Calu3 (cell line): Measurements from ENCODE around the gene OR10H5. TPM values are rescaled to one million over a fixed set of nuclear protein-coding genes. Genes with fewer than 3 reads are reported as not detected.
"Not testable (repeated sequence)": the region's sequence is repeated elsewhere in the genome, so short reads cannot be mapped to it uniquely, and the experiment has no call there.

Experiments
- BruUV-seq: library from RNA; stranded (reverse); fragments of 400-500 nt; replicated peaks from 2 replicates; lab custom pipeline; 2021; lab: Mats Ljungman, UMichigan
- CTCF ChIA-PET: fragments of 300-600 bp; sonication (Branson Sonifier 250); formaldehyde crosslinking; loops from one replicate; lab custom pipeline; 2022; ENCODE audit warnings: antibody characterized with exemption; lab: Charles Lee
- DNase-seq: peaks from one replicate; pipeline ENCODE4 v3.0.0; 2022
- H3K27ac Mint-ChIP-seq: one replicate; pipeline ENCODE4 v1.8.0; 2022; ENCODE audit warnings: mixed read lengths; ENCODE audit not compliant: unreplicated experiment
- H3K27me3 Mint-ChIP-seq: one replicate; pipeline ENCODE4 v1.8.0; 2022; ENCODE audit warnings: mixed read lengths; ENCODE audit not compliant: unreplicated experiment
- H3K36me3 Mint-ChIP-seq: one replicate; pipeline ENCODE4 v1.8.0; 2022; ENCODE audit warnings: mild to moderate bottlenecking, moderate library complexity, mixed read lengths; ENCODE audit not compliant: insufficient read depth, unreplicated experiment
- H3K4me1 Mint-ChIP-seq: one replicate; pipeline ENCODE4 v1.8.0; 2022; ENCODE audit warnings: mild to moderate bottlenecking, low read depth, mixed read lengths; ENCODE audit not compliant: unreplicated experiment
- H3K4me3 Mint-ChIP-seq: one replicate; pipeline ENCODE4 v1.8.0; 2022; ENCODE audit warnings: mild to moderate bottlenecking, low read depth, moderate library complexity, mixed read lengths; ENCODE audit not compliant: unreplicated experiment
- H3K9me3 Mint-ChIP-seq: one replicate; pipeline ENCODE4 v1.8.0; 2022; ENCODE audit warnings: low read depth, mixed read lengths; ENCODE audit not compliant: unreplicated experiment
- CTCF ChIP-seq: fragments of 200-600 bp; IDR thresholded peaks from one replicate; pipeline ENCODE4 v1.8.0; 2022; ENCODE audit warnings: antibody characterized with exemption; ENCODE audit not compliant: unreplicated experiment
- intact Hi-C: fragments of 100-400 bp; cut with micrococcal nuclease; formaldehyde crosslinking; loops from one replicate; pipeline ENCODE4 v1.10.0; 2022; ENCODE audit not compliant: unreplicated experiment
- total RNA-seq: library from RNA; stranded (reverse); gene quantifications from 2 replicates; pipeline ENCODE4 v1.2.3, GENCODE V29; 2022

The OR10H5 gene
- total RNA-seq, 1 experiment from 2014 or later: not detected

- no peak overlapping the region for H3K27ac Mint-ChIP-seq
- CTCF ChIA-PET: no interaction called here
- no peaks in the 10 kb centered on the region for H3K9me3 Mint-ChIP-seq
- peaks cover 7% of the 10 kb centered on the region for H3K4me1 Mint-ChIP-seq
- no peak overlapping the region for H3K4me3 Mint-ChIP-seq
- H3K27me3 Mint-ChIP-seq: peaks cover 64% of the 10 kb centered on the region
- no TSS peak for BruUV-seq
- peaks cover 3% of the 10 kb centered on the region for H3K36me3 Mint-ChIP-seq
- intact Hi-C loops: no loop called here
- DNase-seq: no peak
- TF ChIP-seq CTCF: no peak
These were observed 29.1 kb upstream of the OR10H5 start for GRCh38 chr19:15758379-15758778.

- peak; percentile 32 for TF ChIP-seq CTCF
- BruUV-seq: no TSS peak
- H3K4me1 Mint-ChIP-seq: peaks cover 7% of the 10 kb centered on the region
- CTCF ChIA-PET: no interaction called here
- peak overlapping the region; percentile 58 for H3K4me3 Mint-ChIP-seq
- peaks cover 3% of the 10 kb centered on the region for H3K36me3 Mint-ChIP-seq
- intact Hi-C loops: loop anchor here (5.0 kb wide), 1 partner anchor 128 kb away; no protein-coding TSS in a partner anchor
- H3K27ac Mint-ChIP-seq: no peak overlapping the region
- H3K9me3 Mint-ChIP-seq: no peaks in the 10 kb centered on the region
- H3K27me3 Mint-ChIP-seq: peaks cover 47% of the 10 kb centered on the region
- DNase-seq: peak; percentile 34
These were observed 27.4 kb upstream of the OR10H5 start for GRCh38 chr19:15759962-15760565.

- Mint-ChIP-seq H3K27ac (no peak overlapping the region), H3K27me3 (peaks cover 66% of the 10 kb centered on the region), H3K36me3 (no peaks in the 10 kb centered on the region), H3K9me3 (no peaks in the 10 kb centered on the region), H3K4me3 (no peak overlapping the region), H3K4me1 (no peaks in the 10 kb centered on the region)
- BruUV-seq: no TSS peak
- no peak for TF ChIP-seq CTCF
- intact Hi-C loops: no loop called here
- CTCF ChIA-PET: no interaction called here
- no peak for DNase-seq
These were observed 17.9 kb upstream of the OR10H5 start for GRCh38 chr19:15769586-15769985.

GRCh38 chr19:15774159-15774558 lies 13.3 kb upstream of the OR10H5 start:
- H3K36me3 Mint-ChIP-seq, CTCF ChIA-PET, H3K4me3 Mint-ChIP-seq, H3K4me1 Mint-ChIP-seq, intact Hi-C loops, H3K9me3 Mint-ChIP-seq, DNase-seq, H3K27ac Mint-ChIP-seq, BruUV-seq: not testable (repeated sequence)
- H3K27me3 Mint-ChIP-seq: peaks cover 62% of the 10 kb centered on the region

GRCh38 chr19:15775249-15775648 lies 12.2 kb upstream of the OR10H5 start:
- H3K4me1 Mint-ChIP-seq: no peaks in the 10 kb centered on the region
- no peak for DNase-seq
- H3K4me3 Mint-ChIP-seq: no peak overlapping the region
- no peak overlapping the region for H3K27ac Mint-ChIP-seq
- CTCF ChIA-PET: no interaction called here
- BruUV-seq: no TSS peak
- intact Hi-C loops: no loop called here
- H3K9me3 Mint-ChIP-seq: no peaks in the 10 kb centered on the region
- no peak for TF ChIP-seq CTCF
- H3K36me3 Mint-ChIP-seq: no peaks in the 10 kb centered on the region
- peaks cover 51% of the 10 kb centered on the region for H3K27me3 Mint-ChIP-seq
